HCT116 (cell line): ENCODE results near the gene WIF1. TPM values are rescaled to one million over a fixed set of nuclear protein-coding genes. Genes with fewer than 3 reads are reported as not detected.

Source experiments
- ATAC-seq: fragments of 200-7000 bp; cut with Tn5 transposase; 2 replicates; pipeline ENCODE4 v1.9.1; 2020; ENCODE audit warnings: mild to moderate bottlenecking, moderate library complexity
- BruUV-seq: library from RNA; stranded (reverse); fragments of 400-500 nt; replicated peaks from 2 replicates; lab custom pipeline; 2021; lab: Mats Ljungman, UMichigan
- CTCF ChIA-PET: fragments of 300-600 bp; sonication (Branson Sonifier 250); formaldehyde crosslinking; loops from one replicate; lab custom pipeline; 2021; ENCODE audit warnings: antibody characterized with exemption; lab: Charles Lee
- POLR2A ChIA-PET: fragments of 300-600, 350-600 bp; sonication (Branson Sonifier 250); formaldehyde crosslinking; loops from one replicate; lab custom pipeline; 2021; ENCODE audit warnings: antibody characterized with exemption; lab: Charles Lee
- RAD21 ChIA-PET, 2 experiments: fragments of 300-600 bp; sonication (Branson Sonifier 250); formaldehyde crosslinking; loops; one replicate each; lab custom pipeline; 2023; ENCODE audit warnings: low total read pairs in 2 of 2; ENCODE audit not compliant: uncharacterized antibody in 2 of 2, unreplicated experiment in 2 of 2, low non-redundant PET in 1 of 2; lab: Charles Lee
- DNase-seq: peaks from one replicate; pipeline ENCODE4 v3.0.0-alpha.2; 2010; ENCODE audit warnings: low read depth, low spot score
- H2AFZ ChIP-seq: fragments of 200-600 bp; shearing (Covaris generic), sonication (generic); 2 replicates; pipeline ENCODE4 v1.6.1; 2017; ENCODE audit warnings: low read depth, mixed run types, mixed read lengths, antibody characterized with exemption, low read length; ENCODE audit not compliant: poor library complexity, severe bottlenecking
- H3K27ac ChIP-seq: 2 replicates; pipeline ENCODE4 v1.5.1; 2012; ENCODE audit warnings: low read depth, low read length
- H3K27me3 ChIP-seq: fragments of 200-600 bp; sonication (generic); 2 replicates; pipeline ENCODE4 v1.6.1; 2016; ENCODE audit warnings: mixed run types, low read length, mixed read lengths; ENCODE audit not compliant: insufficient read depth
- H3K36me3 ChIP-seq, 2 experiments: fragments of 200-500 bp in 1 of 2; fragments of 200-600 bp in 1 of 2; sonication (Bioruptor generic) in 1 of 2; sonication (generic) in 1 of 2; 2 replicates each; pipeline versions ENCODE4 v1.5.1 to v1.6.1; 2014 to 2016; ENCODE audit warnings: low read length in 2 of 2, inconsistent platforms in 1 of 2, mixed read lengths in 1 of 2, mixed run types in 1 of 2; ENCODE audit not compliant: insufficient read depth in 2 of 2, control insufficient read depth in 1 of 2
- H3K4me1 ChIP-seq, 2 experiments: fragments of 200-600 bp in 1 of 2; sonication (generic) in 1 of 2; 2 replicates each; pipeline versions ENCODE4 v1.5.1 to v1.6.1; 2012 to 2017; ENCODE audit warnings: low read length in 2 of 2, inconsistent platforms in 1 of 2, mild to moderate bottlenecking in 1 of 2, mixed read lengths in 1 of 2, mixed run types in 1 of 2, moderate library complexity in 1 of 2; ENCODE audit not compliant: insufficient read depth in 2 of 2, control insufficient read depth in 1 of 2
- H3K4me2 ChIP-seq: fragments of 200-600 bp; sonication (generic); 2 replicates; pipeline ENCODE4 v1.6.1; 2017; ENCODE audit warnings: mixed run types, low read length, mixed read lengths
- H3K4me3 ChIP-seq, 2 experiments: fragments of 200-600 bp in 1 of 2; sonication (generic) in 1 of 2; replicated peaks in 1 of 2; 2 replicates each; pipeline ENCODE4 v1.5.1; 2011 to 2016; ENCODE audit warnings: low read length in 2 of 2, control low read depth in 1 of 2, low read depth in 1 of 2, mild to moderate bottlenecking in 1 of 2, mixed read lengths in 1 of 2, mixed run types in 1 of 2
- H3K79me2 ChIP-seq: fragments of 200-600 bp; sonication (generic); 2 replicates; pipeline ENCODE4 v1.6.1; 2017; ENCODE audit warnings: mild to moderate bottlenecking, mixed run types, low read length, moderate library complexity, mixed read lengths; ENCODE audit not compliant: insufficient read depth
- H3K9ac ChIP-seq: fragments of 200-600 bp; sonication (generic); 2 replicates; pipeline ENCODE4 v1.6.1; 2016; ENCODE audit warnings: low read length, mixed read lengths
- H3K9me2 ChIP-seq: fragments of 200-600 bp; sonication (generic), shearing (Covaris generic); 2 replicates; pipeline ENCODE4 v1.6.1; 2017; ENCODE audit warnings: mixed run types, mild to moderate bottlenecking, moderate library complexity; ENCODE audit not compliant: insufficient read depth
- H3K9me3 ChIP-seq, 2 experiments: fragments of 200-500 bp in 1 of 2; fragments of 200-600 bp in 1 of 2; sonication (Bioruptor generic) in 1 of 2; sonication (generic) in 1 of 2; 2 replicates each; pipeline ENCODE4 v1.6.1; 2014 to 2017; ENCODE audit warnings: low read length in 2 of 2, mixed read lengths in 2 of 2, inconsistent platforms in 1 of 2, low read depth in 1 of 2, mild to moderate bottlenecking in 1 of 2, mixed run types in 1 of 2, moderate library complexity in 1 of 2; ENCODE audit not compliant: control insufficient read depth in 1 of 2, insufficient read depth in 1 of 2
- H4K20me1 ChIP-seq: fragments of 200-600 bp; sonication (generic), shearing (Covaris generic); 2 replicates; pipeline ENCODE4 v1.6.1; 2017; ENCODE audit warnings: mixed run types, mild to moderate bottlenecking, moderate library complexity; ENCODE audit not compliant: insufficient read depth
- CBX3 ChIP-seq: IDR thresholded peaks from 2 replicates; pipeline ENCODE4 v1.6.1; 2012; ENCODE audit warnings: low read depth
- ELF1 ChIP-seq: IDR thresholded peaks from 2 replicates; pipeline ENCODE4 v1.6.1; 2012; ENCODE audit warnings: low read depth, borderline replicate concordance
- FOSL1 ChIP-seq: IDR thresholded peaks from 2 replicates; pipeline ENCODE4 v1.6.1; 2012; ENCODE audit warnings: low read depth
- POLR2A ChIP-seq: IDR thresholded peaks from 2 replicates; pipeline ENCODE4 v1.7.0; 2011; ENCODE audit warnings: borderline replicate concordance; ENCODE audit not compliant: insufficient read depth, insufficient read length; ENCODE audit errors: extremely low read depth
- RAD21 ChIP-seq: IDR thresholded peaks from 2 replicates; pipeline ENCODE4 v1.6.1; 2012; ENCODE audit warnings: low read depth, mild to moderate bottlenecking
- ZNF274 ChIP-seq: fragments of 200-500 bp; sonication (Bioruptor generic); IDR thresholded peaks from 2 replicates; pipeline ENCODE4 v1.6.1; 2014; ENCODE audit warnings: mild to moderate bottlenecking, low read depth, low read length, inconsistent platforms
- intact Hi-C: fragments of 100-400 bp; cut with micrococcal nuclease; formaldehyde crosslinking; loops from 2 replicates; pipeline ENCODE4 v1.10.0; 2022
- total RNA-seq: library from RNA; stranded (reverse); gene quantifications from one replicate; pipeline ENCODE4 v1.2.1, GENCODE V29; 2021; ENCODE audit not compliant: unreplicated experiment
- TF ChIP-seq, protein P1 (sequence below): IDR thresholded peaks from 2 replicates; pipeline ENCODE4 v1.6.1; 2012
- TF ChIP-seq, protein P2 (sequence below): IDR thresholded peaks from 2 replicates; pipeline ENCODE4 v1.6.1; 2012
- TF ChIP-seq, protein P3 (sequence below), 3 experiments: fragments of 200-600 bp in 1 of 3; sonication (generic) in 1 of 3; IDR thresholded peaks in 2 of 3; conservative IDR thresholded peaks in 1 of 3; 2 replicates each; pipeline ENCODE4 v1.5.1; 2012 to 2017; ENCODE audit warnings: low read depth in 2 of 3, low read length in 2 of 3, antibody characterized with exemption in 1 of 3, borderline replicate concordance in 1 of 3, control low read depth in 1 of 3, mild to moderate bottlenecking in 1 of 3, mixed read lengths in 1 of 3, mixed run types in 1 of 3, moderate library complexity in 1 of 3; ENCODE audit not compliant: insufficient read depth in 1 of 3
- TF ChIP-seq, protein P4 (sequence below): IDR thresholded peaks from 2 replicates; pipeline ENCODE4 v1.6.1; 2011; ENCODE audit warnings: mild to moderate bottlenecking, low read length, moderate library complexity; ENCODE audit not compliant: insufficient replicate concordance; ENCODE audit errors: extremely low read depth

WIF1 gene
- total RNA-seq, 1 experiment from 2014 or later: not detected

DNA sequence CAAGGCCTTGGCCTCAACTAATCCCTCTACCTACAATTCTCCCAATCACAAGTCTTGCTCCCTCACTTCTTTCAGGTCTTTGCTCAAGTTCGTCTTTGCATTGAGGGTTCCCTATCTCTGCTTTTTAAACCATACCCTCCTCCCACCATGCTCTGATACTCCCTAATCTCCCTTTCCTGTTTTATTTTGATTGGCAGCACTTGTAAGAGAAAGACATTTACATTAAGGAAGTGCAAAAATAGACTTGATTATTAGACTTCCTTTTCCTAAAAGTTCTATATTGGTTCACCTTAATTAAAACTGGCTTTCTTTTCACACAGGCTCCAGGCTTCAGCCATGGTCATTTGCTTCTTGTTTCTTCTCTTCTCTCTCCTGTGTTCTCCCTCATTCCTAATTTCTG lies 18.3 kb upstream of the WIF1 start:
- Histone ChIP-seq H3K27ac (no peak overlapping the region), H3K4me2 (no peak overlapping the region), H3K9me2 (no peaks in the 10 kb centered on the region), H3K9me3 (no peaks in the 10 kb centered on the region), H3K4me3 (no peak overlapping the region), H3K79me2 (no peaks in the 10 kb centered on the region), H3K4me1 (no peaks in the 10 kb centered on the region), H2AFZ (no peak overlapping the region), H3K27me3 (no peaks in the 10 kb centered on the region), H4K20me1 (no peaks in the 10 kb centered on the region), H3K36me3 (no peaks in the 10 kb centered on the region), H3K9ac (no peak overlapping the region)
- no TSS peak for BruUV-seq
- no peak for ATAC-seq
- ChIA-PET CTCF (interaction anchor here (0.7 kb wide), 1 partner anchor 8 kb away, joined by 3 read pairs; no protein-coding TSS in a partner anchor), RAD21 (interaction anchor here in 1 of 2 experiments (0.6 kb wide), 1 partner anchor 355 kb away, joined by 3 read pairs; no protein-coding TSS in a partner anchor), POLR2A (no interaction called here)
- TF ChIP-seq CBX3 (no peak), ELF1 (no peak), FOSL1 (no peak), POLR2A (no peak)
- TF ChIP-seq, protein P1, sequence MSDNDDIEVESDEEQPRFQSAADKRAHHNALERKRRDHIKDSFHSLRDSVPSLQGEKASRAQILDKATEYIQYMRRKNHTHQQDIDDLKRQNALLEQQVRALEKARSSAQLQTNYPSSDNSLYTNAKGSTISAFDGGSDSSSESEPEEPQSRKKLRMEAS: no peak
- TF ChIP-seq, protein P2, sequence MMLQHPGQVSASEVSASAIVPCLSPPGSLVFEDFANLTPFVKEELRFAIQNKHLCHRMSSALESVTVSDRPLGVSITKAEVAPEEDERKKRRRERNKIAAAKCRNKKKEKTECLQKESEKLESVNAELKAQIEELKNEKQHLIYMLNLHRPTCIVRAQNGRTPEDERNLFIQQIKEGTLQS: no peak
- TF ChIP-seq, protein P3, sequence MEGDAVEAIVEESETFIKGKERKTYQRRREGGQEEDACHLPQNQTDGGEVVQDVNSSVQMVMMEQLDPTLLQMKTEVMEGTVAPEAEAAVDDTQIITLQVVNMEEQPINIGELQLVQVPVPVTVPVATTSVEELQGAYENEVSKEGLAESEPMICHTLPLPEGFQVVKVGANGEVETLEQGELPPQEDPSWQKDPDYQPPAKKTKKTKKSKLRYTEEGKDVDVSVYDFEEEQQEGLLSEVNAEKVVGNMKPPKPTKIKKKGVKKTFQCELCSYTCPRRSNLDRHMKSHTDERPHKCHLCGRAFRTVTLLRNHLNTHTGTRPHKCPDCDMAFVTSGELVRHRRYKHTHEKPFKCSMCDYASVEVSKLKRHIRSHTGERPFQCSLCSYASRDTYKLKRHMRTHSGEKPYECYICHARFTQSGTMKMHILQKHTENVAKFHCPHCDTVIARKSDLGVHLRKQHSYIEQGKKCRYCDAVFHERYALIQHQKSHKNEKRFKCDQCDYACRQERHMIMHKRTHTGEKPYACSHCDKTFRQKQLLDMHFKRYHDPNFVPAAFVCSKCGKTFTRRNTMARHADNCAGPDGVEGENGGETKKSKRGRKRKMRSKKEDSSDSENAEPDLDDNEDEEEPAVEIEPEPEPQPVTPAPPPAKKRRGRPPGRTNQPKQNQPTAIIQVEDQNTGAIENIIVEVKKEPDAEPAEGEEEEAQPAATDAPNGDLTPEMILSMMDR (IDR thresholded peaks at IDR 0.05 in 2 of 3, conservative IDR thresholded peaks at IDR 0.05 in 1 of 3; ENCODE audit: borderline replicate concordance in 1 of 3, insufficient read depth in 1 of 3, low read depth in 2 of 3, low read length in 2 of 3): no peak
- intact Hi-C loops: no loop called here
- no peak for DNase-seq

DNA sequence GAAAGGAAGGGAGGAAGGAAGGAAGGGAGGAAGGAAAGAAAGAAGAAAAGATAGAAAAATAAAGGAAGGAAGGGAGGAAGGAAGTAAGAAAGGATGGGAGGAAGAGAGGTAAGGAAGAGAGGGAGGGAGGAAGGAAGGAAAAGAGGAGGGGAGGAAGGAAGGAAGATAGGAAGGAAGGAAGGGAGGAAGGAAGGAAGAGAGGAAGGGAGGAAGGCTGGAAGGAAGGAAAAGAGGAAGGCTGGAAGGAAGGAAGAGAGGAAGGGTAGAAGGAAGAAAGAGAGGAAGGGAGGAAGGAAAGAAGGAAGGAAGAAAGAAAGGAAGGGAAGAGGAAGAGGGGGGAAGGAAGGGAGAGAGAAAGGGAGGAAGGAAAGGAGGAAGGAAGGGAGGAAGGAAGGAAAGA lies 12.8 kb upstream of the WIF1 start:
- no peaks in the 10 kb centered on the region for H3K9me3 ChIP-seq
- H3K4me2 ChIP-seq: no peak overlapping the region
- no peak overlapping the region for H3K4me3 ChIP-seq
- H2AFZ ChIP-seq: no peak overlapping the region
- DNase-seq: no peak
- TF ChIP-seq CBX3 (no peak), FOSL1 (no peak), ZNF274 (no peak), RAD21 (no peak)
- TF ChIP-seq, protein P3 (IDR thresholded peaks at IDR 0.05 in 2 of 3, conservative IDR thresholded peaks at IDR 0.05 in 1 of 3; ENCODE audit: borderline replicate concordance in 1 of 3, insufficient read depth in 1 of 3, low read depth in 2 of 3, low read length in 2 of 3): no peak
- TF ChIP-seq, protein P4, sequence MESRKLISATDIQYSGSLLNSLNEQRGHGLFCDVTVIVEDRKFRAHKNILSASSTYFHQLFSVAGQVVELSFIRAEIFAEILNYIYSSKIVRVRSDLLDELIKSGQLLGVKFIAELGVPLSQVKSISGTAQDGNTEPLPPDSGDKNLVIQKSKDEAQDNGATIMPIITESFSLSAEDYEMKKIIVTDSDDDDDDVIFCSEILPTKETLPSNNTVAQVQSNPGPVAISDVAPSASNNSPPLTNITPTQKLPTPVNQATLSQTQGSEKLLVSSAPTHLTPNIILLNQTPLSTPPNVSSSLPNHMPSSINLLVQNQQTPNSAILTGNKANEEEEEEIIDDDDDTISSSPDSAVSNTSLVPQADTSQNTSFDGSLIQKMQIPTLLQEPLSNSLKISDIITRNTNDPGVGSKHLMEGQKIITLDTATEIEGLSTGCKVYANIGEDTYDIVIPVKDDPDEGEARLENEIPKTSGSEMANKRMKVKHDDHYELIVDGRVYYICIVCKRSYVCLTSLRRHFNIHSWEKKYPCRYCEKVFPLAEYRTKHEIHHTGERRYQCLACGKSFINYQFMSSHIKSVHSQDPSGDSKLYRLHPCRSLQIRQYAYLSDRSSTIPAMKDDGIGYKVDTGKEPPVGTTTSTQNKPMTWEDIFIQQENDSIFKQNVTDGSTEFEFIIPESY: no peak
- no TSS peak for BruUV-seq
- H3K27me3 ChIP-seq: no peaks in the 10 kb centered on the region
- CTCF ChIA-PET: interaction anchor here (1.7 kb wide), 2 partner anchors 11 to 27 kb away, joined by 3 to 6 read pairs; no protein-coding TSS in a partner anchor
- H3K9ac ChIP-seq: no peak overlapping the region
- H3K27ac ChIP-seq: no peak overlapping the region
- H3K36me3 ChIP-seq: no peaks in the 10 kb centered on the region
- H3K4me1 ChIP-seq: no peaks in the 10 kb centered on the region
- ATAC-seq: no peak
- RAD21 ChIA-PET: no interaction called here
- intact Hi-C loops: no loop called here
- POLR2A ChIA-PET: interaction anchor here (0.5 kb wide), 1 partner anchor 205 kb away, joined by 3 read pairs; no protein-coding TSS in a partner anchor
- H4K20me1 ChIP-seq: no peaks in the 10 kb centered on the region
- no peaks in the 10 kb centered on the region for H3K9me2 ChIP-seq
- no peaks in the 10 kb centered on the region for H3K79me2 ChIP-seq
